Activated gamma-delta T cell treated with Interleukin-2 at 50 U/mL for 16 hours (primary cell): ENCODE measurements around the gene INHBB.

Experiments
- DNase-seq: peaks from one replicate; pipeline ENCODE4 v3.0.0-alpha.2; 2020

The INHBB gene

DNA sequence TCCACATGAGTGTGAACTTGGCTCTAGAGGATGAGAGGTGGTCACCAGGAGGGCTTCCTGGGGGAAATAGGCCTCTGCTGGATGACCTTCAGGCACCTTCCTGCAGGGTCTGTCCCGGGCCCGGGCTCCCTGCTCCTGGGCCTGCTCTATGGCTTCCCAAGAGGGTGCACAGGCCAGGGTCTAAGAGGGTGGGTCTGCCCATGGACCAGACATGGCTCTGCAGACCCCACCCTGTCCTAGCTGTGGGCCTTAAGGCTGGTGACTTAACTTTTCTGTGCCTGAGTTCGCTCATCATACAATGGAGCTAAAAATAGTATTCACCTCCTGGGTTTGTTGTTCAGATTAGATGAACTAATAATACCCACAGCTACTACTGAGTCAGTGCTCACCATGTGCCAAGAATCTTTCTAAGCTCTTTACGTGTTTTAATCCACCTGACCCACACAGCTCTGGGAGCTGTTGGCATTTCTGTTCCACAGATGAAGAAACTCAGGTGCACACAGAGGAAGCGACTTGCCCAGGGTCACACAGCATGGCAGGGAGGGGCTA is 14.4 kb downstream of the INHBB start:
- DNase-seq = no peak

DNA sequence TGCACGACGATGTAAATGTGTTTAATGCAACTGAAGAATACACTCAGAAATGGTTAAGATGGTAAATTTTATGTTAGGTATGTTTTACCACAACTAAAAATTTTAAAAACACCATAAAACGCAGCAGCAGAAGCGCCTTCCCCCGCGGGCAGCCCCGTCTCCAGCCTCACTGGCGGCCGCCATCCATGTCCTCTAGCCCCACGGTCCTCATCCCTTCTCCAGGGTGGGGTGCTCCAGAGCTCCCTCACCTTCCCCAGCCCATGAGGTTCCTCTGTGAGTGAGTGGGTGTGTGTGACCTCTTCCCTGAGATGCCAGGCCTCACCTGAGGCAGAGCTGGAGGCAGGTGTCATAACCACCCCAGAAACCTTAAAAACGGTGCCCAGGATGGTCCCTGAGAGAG is 17.0 kb downstream of the INHBB start:
- DNase-seq = no peak

DNA sequence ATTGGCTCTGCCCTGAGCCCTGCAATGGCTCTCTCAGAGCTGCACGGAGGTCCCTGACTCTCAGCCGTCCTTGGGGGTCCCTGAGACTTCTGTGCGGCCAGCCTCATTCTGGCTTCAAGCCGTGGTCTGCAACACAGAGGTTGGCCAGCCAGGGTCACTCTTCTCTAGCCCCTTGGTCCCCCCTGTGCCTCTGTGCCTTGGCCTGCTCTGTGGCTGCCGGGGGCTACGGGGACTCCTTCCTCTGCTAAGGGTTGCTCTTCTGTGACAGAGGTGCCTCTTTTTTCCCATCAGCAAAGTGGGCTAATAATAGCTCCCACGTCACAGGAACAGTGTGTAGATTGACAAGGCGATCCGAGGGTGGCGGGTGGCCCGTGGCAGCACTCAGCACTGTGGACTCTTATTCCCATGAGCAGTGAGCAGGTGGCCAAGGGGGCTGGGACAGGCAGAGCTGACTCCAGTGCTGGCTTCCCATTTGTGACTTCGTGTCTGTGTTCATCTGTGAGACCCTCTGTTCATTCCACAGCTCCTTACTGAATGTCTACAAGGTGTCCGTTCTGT is 19.4 kb downstream of the INHBB start:
- DNase-seq = no peak

DNA sequence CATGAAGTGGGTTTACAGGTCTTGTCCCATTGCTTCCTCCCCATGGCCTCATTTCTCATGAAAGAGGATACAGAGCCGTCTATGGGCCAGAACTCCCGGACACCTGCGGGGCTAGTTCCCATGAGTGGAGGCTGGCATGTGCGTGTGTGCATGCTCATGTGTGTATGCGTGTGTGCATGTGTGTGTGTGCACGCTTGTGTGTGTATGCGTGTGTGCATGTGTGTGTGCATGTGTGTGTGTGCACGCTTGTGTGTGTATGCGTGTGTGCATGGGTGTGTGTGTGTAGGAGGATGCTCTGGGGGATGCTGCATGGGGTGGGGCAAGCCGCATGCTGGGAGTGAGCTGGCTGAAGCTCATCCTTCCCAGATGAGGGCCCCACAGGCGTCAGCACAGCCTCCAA is 20.8 kb downstream of the INHBB start:
- no peak for DNase-seq

DNA sequence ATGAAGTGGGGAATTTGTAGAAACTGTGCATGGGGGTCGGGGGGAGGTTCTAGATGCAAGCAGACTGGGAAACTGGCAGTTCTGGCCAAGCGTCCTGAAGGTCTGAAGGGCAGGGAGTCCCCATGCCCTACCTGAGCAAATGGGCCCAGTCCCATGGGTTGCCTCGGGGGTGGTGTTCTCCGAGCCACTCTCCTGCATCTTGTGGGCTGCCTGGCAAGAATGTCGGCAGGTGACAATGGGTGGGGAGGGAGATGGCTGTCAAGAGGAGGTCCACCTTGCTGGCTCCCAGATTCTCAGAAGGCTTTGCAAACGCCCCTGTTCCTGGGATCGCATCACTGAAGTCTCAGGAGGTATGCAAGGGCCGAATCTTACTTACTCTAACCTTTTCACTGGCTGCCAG is 21.3 kb downstream of the INHBB start:
- no peak for DNase-seq

DNA sequence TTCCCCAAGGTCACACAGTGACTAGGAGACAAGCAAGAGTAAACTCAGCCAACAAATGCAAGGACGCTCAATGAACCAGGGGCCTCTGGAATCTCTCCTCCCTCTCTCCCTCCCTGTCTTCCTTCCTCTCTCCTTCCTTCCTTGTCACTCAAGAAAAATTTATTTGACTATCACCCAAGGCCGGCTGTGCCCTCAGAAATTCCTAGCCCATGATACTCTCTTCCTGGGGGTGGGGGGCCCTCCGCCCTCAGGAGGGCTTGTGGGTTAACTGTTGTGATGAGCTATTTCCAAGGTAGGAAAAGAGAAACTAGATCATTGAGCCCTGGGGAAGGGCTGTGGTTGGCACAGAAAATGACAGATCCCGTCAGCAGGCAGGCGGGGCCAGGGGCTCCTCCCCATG is 21.7 kb downstream of the INHBB start:
- DNase-seq = no peak

DNA sequence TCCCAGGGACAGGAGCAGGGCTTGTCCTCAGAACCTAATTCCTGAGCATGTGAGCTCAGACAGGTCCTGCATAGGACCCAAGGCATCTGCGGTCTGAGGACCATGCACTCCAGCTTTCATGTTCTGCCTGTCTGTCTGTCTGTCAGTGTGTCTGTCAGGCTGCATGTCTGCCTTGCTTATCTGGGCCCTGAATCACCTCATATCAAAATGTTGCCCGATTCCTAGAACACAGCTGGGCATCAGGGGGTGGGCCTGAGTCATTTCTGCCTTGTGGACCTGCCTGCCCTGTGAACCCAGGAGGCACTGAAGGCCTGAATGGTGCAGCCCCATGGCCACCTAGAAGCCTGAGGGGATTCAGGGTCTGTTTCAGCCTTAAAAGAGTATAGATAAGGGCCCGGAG is 22.1 kb downstream of the INHBB start:
- DNase-seq = no peak

DNA sequence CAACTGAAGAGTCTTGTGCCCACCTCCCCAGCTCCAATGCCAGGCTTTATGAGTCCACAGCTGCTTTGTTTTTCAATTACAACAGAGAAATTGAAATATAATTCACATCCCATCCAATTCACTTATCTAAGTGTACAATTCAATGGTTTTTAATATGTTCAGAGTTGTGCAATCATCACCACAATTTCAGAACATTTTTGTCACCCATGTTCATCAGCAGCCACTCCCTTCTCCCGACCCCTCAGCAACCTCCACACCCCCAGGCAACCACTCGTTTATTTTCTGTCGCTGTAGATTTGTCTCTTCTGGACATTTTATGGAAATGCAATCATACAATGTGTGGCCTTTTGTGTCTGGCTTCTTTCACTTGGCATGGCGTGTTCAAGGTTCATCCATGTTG is 23.3 kb downstream of the INHBB start:
- DNase-seq = no peak

DNA sequence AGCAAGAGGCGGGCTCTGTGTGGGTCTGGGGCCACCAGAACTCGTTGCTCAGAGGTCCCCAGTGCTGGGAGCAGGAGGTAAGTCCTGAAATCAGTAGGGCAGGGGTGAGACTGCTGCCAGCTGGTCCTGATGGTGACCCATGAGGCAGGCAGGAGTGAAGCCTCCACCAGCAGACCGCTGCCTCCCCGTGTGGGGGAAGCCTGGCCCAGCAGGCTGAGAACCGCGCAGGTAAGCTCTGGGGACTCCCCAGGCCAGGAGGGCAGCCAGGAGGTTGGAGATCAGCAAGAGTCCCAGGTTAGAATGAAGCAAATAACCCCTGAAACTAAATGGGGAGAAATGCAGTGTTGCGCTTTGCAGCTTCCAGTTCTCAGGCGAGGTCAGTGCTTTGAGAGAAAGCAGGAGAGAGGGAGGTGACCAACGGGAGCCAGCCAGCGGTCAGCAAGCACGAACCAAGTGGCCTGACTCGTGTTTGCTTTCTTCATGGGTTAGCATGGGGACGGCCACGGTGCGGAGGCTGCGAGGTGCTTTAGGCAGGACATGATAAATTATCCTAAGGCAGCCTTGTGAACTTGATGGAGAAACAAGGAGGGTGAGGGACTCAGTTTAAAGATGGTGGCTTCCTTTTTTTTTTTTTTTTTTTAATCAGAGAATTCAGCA is 26.2 kb downstream of the INHBB start:
- no peak for DNase-seq

DNA sequence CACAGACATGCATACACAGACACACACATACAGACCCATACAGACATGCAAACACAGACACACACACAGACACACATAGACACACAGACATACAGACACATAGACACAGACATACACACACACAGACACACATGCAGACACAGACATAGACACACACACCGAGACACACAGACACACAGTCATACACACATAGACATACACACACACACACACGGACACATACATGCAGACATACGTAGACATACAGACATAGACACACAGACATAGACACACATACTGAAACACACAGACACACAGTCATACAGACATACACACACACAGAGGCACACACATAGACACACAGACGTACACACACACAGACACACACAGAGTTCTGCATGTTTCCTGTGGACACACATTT is 26.9 kb downstream of the INHBB start:
- no peak for DNase-seq

DNA sequence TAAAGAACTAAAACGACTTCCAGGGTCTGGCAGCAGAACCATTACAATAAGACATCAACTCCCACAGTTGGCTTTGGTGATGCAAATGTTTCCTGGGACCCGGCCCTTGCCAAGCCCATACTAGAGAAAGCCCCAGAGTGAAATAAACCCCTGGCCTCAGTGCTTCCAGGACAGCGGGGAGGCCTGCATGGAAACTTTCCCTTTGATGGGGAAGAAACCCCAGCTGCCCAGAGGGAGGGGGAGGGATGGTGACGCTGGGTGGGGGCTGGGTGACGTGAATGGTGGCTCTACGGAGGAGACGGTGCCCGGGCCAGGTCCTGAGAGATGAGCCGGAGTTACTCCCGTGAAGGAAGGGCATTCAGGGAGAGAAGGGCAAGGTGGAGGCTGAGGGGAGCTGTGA is 27.5 kb downstream of the INHBB start:
- no peak for DNase-seq

DNA sequence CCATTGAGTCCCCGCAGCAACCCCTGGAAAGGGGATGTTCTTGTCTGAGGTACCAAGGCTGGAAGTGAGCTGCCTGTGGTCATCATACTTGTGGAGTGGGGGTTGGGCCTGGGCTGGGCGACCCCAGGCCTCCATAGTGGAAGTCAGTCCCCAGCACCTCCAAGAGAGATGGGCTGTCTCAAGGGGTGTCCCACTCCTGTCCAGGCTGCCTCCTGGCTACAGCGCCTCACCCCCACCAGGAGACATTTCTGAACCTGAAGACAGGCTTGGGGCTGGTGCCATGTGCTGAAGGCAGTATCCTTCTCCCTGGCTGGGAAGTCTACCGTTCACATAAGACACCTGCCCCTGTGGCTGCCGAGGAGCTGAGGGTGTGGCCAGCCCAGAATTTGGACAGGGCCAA is 28.9 kb downstream of the INHBB start:
- no peak for DNase-seq

DNA sequence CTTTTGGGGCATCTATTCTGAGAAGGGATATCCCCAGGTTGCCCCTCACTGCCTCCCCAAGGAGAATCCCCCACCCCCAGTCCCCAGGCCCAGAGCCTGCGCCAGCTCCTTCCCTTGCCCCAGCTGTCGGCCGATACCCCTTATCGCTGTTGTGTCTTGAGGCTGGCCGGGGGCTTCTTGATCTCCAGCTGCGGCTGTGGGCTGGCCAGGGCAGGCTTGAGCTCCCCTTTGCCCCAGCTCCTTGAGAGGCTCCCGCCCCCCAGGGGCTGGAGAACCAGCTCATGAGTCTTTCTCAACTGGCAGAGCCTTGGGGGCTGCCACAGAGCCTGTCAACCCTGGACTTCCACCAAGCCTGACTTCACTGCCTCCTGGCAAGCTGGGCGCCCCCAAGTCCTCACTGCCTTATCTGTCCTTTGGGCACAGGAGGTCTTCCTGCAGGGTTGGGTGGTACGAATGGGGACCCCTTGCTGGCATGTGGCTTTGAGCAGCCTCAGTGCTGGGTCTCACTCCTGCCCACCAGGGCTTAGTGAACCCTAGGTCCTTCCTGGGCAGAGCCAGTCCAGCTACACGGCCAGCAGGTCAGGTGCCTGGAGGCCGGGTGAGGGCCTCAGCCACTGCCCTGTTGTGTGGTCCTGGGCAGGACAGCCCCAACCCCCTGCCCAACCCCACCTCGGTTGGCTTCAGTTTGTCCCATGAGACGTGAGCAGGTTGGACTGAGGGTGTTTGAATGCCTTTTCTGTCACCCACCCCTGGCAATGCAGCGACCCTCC is 29.5 kb downstream of the INHBB start:
- DNase-seq = no peak

DNA sequence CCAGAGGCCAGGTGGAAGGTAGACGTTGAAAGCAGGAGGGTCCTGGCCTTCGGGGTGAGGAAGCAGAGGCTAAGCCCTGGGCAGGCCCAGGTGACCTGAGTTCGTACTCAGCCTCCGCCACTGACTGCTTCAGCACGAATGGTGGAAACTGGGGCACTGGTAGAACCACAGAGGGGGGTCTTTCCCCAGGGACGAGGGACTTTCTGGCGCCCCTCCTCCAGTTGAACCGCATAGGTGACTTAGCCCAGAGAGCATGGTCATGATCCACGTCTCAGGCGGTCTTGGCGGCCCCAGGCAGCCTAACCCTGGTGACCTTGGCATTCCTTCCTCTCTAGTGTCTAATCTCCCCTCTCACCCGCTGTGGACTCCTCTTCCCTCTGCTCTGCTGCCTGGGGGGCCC is 30.2 kb downstream of the INHBB start:
- DNase-seq = no peak

DNA sequence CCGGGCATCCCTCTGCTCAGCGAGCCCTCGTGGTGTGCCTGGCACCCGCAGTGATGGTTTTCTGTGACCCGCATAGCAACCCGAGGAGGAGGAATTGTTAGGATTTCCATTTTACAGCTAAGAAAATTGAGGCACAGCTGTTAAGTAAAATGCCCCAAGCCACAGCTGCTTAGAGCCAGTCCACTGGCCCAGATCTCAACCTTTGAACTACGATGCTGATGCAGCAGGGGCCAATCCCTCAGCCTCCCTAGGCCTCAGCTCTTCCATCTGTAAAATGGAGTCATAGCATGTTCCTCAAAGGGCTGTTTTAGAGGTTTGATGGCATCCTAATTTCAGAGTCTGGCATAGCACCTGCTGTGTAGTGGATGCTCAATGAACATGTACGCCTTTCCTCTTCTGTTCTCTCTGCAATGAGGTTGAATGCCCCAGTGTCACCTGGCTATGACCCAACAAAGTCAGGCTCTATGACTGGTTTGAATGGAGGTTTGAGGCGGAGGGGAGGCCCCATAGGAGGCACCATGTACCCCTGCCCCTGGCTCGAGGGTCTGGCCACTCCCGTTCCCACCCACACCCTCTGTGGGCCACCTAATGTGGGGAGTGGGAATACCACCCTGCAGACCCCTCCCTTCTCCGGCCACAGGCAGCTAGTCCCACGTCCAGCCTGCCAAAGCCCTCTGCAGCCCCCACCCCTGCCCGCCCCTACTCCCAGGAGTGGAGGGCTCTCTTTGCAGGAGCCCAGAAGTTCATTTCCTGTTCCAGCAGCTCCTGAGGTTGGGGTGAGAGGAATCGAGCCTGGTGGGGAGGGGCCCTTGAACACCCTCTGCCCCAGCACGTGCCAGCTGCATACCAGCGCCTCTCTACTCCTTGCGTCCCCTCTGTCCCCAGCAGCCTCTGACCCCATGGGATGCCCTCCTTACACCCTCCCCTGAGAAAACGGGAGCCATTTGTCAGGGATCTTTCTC is 31.0 kb downstream of the INHBB start:
- no peak for DNase-seq

DNA sequence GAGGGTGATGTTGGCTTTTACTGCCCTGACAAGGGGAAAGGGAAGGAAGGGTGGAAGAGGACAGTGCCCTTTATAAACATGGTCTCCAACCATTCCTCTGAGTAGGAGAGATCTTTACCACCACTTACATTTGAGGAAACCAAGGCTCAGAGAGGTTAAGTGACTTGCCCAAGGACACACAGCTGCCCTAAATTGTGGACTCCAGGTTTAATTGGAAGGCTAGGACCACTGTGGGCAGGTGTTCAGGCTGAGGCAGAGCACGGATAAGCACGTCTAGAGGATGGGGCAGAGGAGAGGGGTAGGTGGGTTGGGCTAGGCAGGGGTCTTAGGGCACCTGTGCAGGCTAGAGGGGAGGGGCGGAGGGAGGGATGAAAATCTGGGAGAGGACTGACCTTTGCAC is 32.7 kb downstream of the INHBB start:
- no peak for DNase-seq

DNA sequence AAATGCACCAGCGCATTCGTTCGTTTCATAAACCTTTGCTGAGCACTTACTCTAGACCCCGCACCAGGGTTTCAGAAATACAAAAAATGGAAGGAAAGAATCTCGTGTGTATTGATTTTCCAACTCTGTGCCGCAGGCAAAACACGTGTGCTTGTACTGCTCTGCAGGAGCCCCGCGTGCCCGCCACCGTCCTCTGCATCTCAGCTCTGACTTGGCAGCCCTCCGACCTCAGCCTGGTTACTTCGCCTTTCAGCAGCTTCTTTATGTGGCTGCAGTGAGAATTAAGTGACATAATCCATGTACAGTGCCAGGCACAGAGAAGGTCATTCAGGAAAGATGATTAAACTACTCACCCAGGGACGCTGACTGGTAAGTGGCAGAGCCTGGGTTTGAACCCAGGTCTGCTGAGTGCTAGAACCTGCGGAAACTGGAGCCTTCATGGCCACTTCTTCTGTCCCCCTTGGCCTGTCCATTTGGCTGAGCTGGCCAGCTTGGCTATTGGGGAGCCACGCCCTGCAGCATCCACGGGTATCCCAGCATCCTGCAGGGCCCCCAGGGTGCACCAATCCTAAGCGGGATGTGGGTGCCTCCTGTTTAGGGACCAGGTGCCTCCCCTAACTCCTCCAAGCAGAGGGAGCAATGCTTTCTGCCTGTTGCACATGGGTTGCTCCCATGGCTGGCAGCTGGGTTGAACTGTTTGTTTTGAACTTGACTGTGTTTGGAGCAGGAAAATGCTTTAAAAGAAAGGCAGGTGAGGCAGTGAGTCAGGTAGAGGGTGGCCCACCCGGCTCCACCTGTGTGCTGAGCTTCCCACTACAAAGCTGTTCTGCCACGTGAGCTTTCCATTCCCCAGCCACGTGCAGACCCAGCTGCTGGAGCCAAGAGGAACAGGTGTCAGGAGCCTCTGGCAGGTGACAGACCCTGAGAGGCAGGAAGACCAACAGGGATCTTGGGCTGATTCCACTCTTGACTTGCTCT is 34.3 kb downstream of the INHBB start:
- DNase-seq = no peak

DNA sequence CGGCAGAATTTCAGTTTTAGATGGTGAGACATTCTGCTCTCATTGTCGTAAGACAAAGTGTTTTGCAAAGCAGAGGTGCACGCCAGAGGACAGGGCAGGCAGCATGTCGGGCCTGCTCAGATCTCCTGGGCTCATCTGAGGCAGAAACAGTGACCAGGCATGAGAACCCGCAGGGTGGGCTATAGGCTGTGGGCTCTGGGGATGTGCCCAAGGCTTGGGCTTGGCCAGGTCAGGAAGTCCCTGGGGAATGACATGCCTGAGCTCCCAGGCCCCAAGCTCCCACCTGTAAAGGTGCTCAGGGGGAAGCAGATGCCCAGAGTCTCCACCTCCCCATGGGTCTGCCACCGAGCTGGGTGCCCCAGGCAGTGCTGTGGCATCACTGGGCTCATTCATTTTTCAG is 35.3 kb downstream of the INHBB start:
- DNase-seq = no peak

DNA sequence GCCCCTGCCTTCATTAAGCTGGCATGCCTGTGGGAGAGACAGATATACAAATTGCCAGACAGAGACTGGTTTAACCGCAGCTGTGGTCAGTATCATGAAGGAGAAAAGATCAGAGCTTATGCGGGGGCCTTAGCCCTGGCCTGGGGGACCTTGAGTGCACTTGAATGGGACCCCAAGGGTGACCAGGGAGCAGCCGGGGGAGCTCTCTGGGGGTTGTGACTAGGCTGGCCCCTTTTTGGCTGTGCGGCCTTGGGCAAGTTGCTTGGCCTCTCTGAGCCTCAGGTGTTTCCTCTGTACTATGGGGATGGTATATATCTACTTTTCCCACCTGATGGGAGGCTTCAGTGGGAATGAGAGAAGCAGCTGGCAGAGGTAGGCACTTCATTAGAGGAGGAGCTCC is 35.7 kb downstream of the INHBB start:
- no peak for DNase-seq

DNA sequence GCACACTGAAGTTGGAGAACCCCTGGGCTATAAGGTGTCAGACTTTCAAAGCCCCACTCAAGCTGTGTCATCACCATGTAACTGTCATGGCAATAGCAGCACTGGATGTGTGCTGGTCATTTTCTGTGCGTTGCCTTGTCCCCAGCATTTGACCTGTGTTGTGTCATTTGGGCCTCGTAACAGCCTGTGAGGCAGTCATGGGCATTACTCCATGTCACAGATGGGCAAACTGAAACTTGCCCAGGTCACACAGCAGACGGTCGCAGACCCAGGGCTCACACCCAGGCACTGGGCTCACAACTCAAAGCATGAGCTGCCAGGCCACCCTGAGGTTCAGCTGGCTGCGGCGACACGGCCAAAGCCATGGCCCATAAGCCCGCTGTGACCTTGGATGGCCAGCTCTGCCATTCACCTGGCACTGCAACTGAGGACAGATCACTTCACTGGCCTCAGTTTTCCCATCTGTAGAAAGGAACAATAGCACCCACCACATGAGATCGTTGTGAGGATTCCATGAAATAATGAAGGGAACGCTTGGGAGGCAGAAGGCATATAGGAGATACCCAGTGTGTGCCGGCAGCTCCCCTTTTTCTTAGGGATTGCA is 36.7 kb downstream of the INHBB start:
- no peak for DNase-seq

DNA sequence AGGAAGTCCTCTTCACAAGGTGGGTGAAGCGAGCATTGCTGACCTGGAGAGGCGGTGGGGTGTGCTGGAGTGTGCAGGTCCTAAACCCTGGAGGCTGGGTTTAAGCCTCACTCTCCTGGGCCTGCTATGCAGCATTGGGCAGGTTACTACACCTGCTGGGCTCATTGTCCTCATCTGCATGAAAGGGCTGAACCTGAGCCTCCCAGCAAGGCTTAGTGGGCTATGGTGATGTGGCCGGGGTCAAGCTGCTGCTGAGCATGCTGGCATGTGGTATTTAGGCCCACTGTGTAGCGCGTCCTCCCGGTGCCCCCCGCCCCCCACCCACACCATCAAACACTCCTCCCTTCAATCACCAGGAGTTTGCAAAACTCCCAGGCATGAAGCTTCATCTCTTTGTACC is 37.3 kb downstream of the INHBB start:
- no peak for DNase-seq
